DLD1 (cell line): ENCODE results near the gene SELENOF.
"Not testable (repeated sequence)": the region's sequence is repeated elsewhere in the genome, so short reads cannot be mapped to it uniquely, and the experiment has no call there.

ENCODE experiments used
- in situ Hi-C: cut with HindIII; loops from 2 replicates; pipeline ENCODE4 v1.10.0; 2017; ENCODE audit warnings: low sequenced_read_pairs

SELENOF gene

DNA sequence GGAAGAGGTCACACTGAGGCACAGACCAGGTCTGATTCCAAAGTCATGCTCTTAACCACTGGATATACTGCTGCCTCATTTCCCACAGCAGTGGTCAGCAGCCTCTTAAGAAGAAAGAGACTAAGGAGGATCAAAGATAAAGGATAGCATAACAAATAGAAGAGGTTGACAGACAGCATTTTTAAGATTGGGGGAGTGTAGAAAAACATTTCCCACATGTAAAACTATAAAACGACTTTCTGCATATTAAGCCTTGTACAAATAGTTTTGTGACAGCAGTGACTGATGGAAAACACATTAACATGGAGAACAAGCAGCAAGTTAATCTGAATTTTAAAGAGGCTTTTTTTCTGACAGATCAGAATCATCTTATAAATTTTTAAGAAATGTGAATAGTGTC is 92.0 kb downstream of the SELENOF start:
- in situ Hi-C loops: no loop called here

DNA sequence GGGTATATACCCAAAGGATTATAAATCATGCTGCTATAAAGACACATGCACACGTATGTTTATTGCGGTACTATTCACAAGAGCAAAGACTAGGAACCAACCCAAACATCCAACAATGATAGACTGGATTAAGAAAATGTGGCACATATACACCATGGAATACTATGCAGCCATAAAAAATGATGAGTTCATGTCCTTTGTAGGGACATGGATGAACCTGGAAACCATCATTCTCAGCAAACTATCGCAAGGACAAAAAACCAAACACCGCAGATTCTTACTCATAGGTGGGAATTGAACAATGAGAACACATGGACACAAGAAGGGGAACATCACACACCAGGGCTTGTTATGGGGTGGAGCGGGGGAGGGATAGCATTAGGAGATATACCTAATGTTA is 94.0 kb downstream of the SELENOF start:
- in situ Hi-C loops: not testable (repeated sequence)

DNA sequence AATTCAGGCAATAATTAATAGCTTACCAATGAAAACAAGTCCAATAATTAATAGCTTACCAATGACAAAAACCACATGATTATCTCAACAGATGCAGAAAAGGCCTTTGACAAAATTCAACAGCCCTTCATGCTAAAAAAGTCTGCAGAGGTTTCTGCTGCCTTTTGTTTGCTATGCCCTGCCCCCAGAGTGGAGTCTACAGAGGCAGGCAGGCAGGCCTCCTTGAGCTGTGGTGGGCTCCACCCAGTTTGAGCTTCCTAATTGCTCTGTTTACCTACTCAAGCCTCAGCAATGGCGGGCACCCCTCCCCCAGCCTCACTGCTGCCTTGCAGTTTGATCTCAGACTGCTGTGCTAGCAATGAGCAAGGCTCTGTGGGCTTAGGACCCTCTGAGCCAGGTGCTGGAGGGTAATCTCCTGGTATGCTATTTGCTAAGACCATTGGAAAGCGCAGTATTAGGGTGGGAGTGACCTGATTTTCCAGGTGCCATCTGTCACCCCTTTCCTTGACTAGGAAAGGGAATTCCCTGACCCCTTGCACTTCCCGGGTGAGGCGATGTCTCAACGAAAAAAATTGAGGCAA is 96.6 kb downstream of the SELENOF start:
- in situ Hi-C loops: not testable (repeated sequence)

DNA sequence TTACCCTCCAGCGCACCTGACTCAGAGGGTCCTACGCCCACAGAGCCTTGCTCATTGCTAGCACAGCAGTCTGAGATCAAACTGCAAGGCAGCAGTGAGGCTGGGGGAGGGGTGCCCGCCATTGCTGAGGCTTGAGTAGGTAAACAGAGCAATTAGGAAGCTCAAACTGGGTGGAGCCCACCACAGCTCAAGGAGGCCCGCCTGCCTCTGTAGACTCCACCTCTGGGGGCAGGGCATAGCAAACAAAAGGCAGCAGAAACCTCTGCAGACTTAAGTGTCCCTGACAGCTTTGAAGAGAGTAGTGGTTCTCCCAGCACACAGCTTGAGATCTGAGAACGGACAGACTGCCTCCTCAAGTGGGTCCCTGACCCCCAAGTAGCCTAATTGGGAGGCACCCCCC is 99.8 kb downstream of the SELENOF start:
- in situ Hi-C loops: not testable (repeated sequence)
